HEK293T (cell line): ENCODE data around the gene KRAS.

Experiments used
- CTCF ChIA-PET: fragments of 350-600 bp; formaldehyde crosslinking; extraction: SDS; loops from one replicate; lab custom pipeline; 2021; ENCODE audit warnings: antibody characterized with exemption, inconsistent platforms; lab: Yijun Ruan, JAX
- POLR2A ChIA-PET: fragments of 350-600 bp; formaldehyde crosslinking; extraction: SDS; loops from one replicate; lab custom pipeline; 2020; ENCODE audit warnings: antibody characterized with exemption, inconsistent platforms; lab: Yijun Ruan, JAX
- DNase-seq: peaks from one replicate; pipeline ENCODE4 v3.0.0; 2012; ENCODE audit warnings: mixed read lengths; ENCODE audit errors: extremely low spot score
- ARNT ChIP-seq: fragments of 450-650 bp; IDR thresholded peaks from 2 replicates; pipeline ENCODE4 v1.6.1; 2017; ENCODE audit warnings: mild to moderate bottlenecking
- BHLHE40 ChIP-seq: fragments of 450-650 bp; IDR thresholded peaks from 2 replicates; pipeline ENCODE4 v1.6.1; 2016; ENCODE audit warnings: mild to moderate bottlenecking, moderate library complexity, borderline replicate concordance
- CTBP1 ChIP-seq: fragments of 450-650 bp; IDR thresholded peaks from 2 replicates; pipeline ENCODE4 v1.6.1; 2016; ENCODE audit warnings: borderline replicate concordance
- ELF4 ChIP-seq: fragments of 450-650 bp; IDR thresholded peaks from 2 replicates; pipeline ENCODE4 v1.6.1; 2017; ENCODE audit warnings: antibody characterized with exemption
- FOXA1 ChIP-seq: fragments of 450-650 bp; IDR thresholded peaks from 2 replicates; pipeline ENCODE4 v1.6.1; 2016; ENCODE audit warnings: mild to moderate bottlenecking
- FOXK2 ChIP-seq: fragments of 450-650 bp; IDR thresholded peaks from 2 replicates; pipeline ENCODE4 v1.6.1; 2016; ENCODE audit warnings: mild to moderate bottlenecking
- FOXM1 ChIP-seq: fragments of 450-650 bp; IDR thresholded peaks from 2 replicates; pipeline ENCODE4 v1.6.1; 2017; ENCODE audit warnings: mild to moderate bottlenecking, borderline replicate concordance
- HDGF ChIP-seq: fragments of 450-650 bp; IDR thresholded peaks from 2 replicates; pipeline ENCODE4 v1.6.1; 2017; ENCODE audit warnings: antibody characterized with exemption, borderline replicate concordance
- L3MBTL2 ChIP-seq: fragments of 450-650 bp; conservative IDR thresholded peaks from 2 replicates; pipeline ENCODE4 v1.6.1; 2016; ENCODE audit warnings: mild to moderate bottlenecking
- LEF1 ChIP-seq: fragments of 450-650 bp; IDR thresholded peaks from 2 replicates; pipeline ENCODE4 v1.6.1; 2017; ENCODE audit warnings: mild to moderate bottlenecking, borderline replicate concordance
- NFRKB ChIP-seq: fragments of 450-650 bp; IDR thresholded peaks from 2 replicates; pipeline ENCODE4 v1.6.1; 2016; ENCODE audit warnings: mild to moderate bottlenecking, moderate library complexity
- SP1 ChIP-seq: fragments of 450-650 bp; IDR thresholded peaks from 2 replicates; pipeline ENCODE4 v1.6.1; 2017
- SUZ12 ChIP-seq: fragments of 450-650 bp; IDR thresholded peaks from 2 replicates; pipeline ENCODE4 v1.6.1; 2016; ENCODE audit warnings: mild to moderate bottlenecking
- TARDBP ChIP-seq: fragments of 450-650 bp; IDR thresholded peaks from 2 replicates; pipeline ENCODE4 v1.6.1; 2016
- ZNF384 ChIP-seq: fragments of 450-650 bp; IDR thresholded peaks from 2 replicates; pipeline ENCODE4 v1.6.1; 2016
- TF ChIP-seq, protein P1 (sequence below): fragments of 450-650 bp; IDR thresholded peaks from 2 replicates; pipeline ENCODE4 v1.6.1; 2016

Gene KRAS

DNA sequence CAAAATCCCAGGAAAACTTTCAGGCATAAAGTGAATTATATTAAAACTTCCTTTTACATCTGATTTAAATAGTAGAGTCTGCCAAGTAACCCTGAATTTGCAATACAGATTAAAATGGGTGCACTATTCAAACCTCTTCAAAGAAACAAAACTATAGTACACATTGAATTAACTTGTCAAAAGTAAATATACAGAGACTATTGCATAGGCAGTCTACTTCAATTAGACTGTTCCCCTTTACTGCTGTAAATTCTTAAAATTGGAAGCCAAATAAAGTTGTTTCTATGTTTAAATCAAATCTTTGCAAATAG lies 7.1 kb downstream of the KRAS start:
- no peak for TF ChIP-seq SUZ12
- TF ChIP-seq FOXA1 = no peak
- TF ChIP-seq, protein P1, sequence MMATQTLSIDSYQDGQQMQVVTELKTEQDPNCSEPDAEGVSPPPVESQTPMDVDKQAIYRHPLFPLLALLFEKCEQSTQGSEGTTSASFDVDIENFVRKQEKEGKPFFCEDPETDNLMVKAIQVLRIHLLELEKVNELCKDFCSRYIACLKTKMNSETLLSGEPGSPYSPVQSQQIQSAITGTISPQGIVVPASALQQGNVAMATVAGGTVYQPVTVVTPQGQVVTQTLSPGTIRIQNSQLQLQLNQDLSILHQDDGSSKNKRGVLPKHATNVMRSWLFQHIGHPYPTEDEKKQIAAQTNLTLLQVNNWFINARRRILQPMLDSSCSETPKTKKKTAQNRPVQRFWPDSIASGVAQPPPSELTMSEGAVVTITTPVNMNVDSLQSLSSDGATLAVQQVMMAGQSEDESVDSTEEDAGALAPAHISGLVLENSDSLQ = no peak
- TF ChIP-seq NFRKB = no peak
- TF ChIP-seq SP1 = no peak
- TF ChIP-seq ZNF384 = no peak
- no peak for TF ChIP-seq ELF4
- TF ChIP-seq CTBP1 = no peak
- no peak for TF ChIP-seq FOXM1
- no peak for TF ChIP-seq LEF1
- ChIA-PET CTCF (no interaction called here), POLR2A (no interaction called here)
- no peak for DNase-seq

DNA sequence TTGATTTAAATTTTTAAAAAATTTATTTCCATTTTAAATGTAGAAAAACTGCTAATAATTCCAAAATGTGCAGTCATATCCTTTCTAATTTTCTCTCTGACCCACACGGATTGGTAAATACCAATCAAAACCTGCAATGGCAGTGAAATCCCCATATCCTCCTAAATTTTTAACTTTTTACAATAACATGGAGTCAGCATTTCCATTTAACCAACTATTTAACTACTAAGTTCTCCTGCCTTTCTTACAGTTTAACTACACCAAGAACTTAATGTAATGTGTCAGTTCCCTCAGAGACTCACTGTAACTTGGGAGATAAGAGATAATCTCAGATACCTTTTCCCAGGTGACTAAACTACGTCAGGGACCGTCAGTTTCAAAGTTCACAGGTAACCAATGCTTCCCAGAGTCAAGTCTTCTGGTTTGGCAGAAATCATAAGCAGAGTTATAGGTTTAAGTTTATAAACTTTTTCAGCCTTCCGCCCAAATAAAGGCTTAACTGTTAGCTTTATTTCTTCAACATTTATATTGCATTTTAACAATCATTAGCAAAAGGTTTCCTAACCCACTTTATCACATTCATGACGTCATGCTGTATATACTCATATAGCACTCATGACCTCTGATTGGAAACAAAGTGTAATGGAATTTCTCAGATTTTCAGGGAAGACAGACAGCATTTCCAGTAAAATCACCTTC lies 7.6 kb downstream of the KRAS start:
- no peak for DNase-seq
- TF ChIP-seq BHLHE40 = no peak
- TF ChIP-seq, protein P1 = no peak
- TF ChIP-seq LEF1 = no peak
- no peak for TF ChIP-seq L3MBTL2
- TF ChIP-seq ELF4 = no peak
- TF ChIP-seq FOXK2 = no peak
- no peak for TF ChIP-seq HDGF
- no peak for TF ChIP-seq FOXA1
- no peak for TF ChIP-seq SUZ12
- TF ChIP-seq NFRKB = no peak
- no peak for TF ChIP-seq TARDBP
- no peak for TF ChIP-seq CTBP1
- no peak for TF ChIP-seq ZNF384
- TF ChIP-seq ARNT = no peak
- TF ChIP-seq FOXM1 = no peak
- no peak for TF ChIP-seq SP1
- ChIA-PET POLR2A (no interaction called here), CTCF (no interaction called here)

DNA sequence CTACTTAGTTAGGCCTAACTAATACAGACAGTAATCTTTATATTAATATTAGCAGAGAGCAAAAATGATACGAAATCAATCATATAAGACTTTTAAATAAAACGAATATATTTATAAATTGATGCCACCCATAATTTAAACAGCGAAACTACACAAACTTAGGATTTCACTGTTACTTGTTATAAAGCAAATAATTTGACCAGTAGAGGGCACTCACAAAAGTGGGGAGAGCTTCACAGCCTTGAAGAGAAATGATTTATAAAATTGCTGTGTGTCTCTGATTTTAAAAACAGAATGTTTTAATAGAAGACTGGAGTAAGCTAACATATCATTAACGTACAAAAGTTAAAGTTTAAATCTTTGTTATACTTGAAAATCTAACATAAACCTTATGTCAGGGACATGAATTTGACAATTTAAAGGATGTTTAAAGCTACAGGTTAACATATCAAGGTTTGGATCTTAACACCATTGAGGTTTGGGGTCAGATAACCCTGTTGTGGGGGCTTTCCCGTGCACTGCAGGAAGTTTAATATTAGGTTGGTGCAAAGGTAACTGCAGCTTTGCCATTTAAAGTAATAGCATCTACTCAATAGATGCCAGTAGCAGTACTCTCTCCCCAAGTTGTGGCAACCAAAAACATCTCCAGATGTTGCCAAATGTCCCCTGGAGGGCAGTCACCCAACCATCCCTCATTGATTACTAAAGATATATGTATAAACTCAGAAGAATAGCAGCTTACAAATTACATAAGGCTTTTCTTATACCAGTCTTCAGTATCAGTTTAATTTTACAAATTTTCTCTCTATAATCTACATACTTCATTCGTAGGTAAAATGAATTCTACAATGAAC lies 9.3 kb downstream of the KRAS start:
- DNase-seq = peak; percentile 10
- CTCF ChIA-PET = interaction anchor here (0.6 to 1.6 kb wide), 9 partner anchors 9 to 227 kb away, joined by 3 to 7 read pairs (median 4); partner anchors contain the start of gene KRAS
- TF ChIP-seq ELF4 = no peak
- no peak for TF ChIP-seq FOXA1
- TF ChIP-seq CTBP1 = no peak
- TF ChIP-seq NFRKB = no peak
- TF ChIP-seq LEF1 = no peak
- no peak for TF ChIP-seq TARDBP
- POLR2A ChIA-PET = no interaction called here

- ChIA-PET CTCF (interaction anchor here (1.0 kb wide), 1 partner anchor 151 kb away, joined by 5 read pairs; no protein-coding TSS in a partner anchor), POLR2A (no interaction called here)
- DNase-seq = no peak
- TF ChIP-seq NFRKB (no peak), FOXK2 (no peak), TARDBP (no peak), ZNF384 (no peak), FOXM1 (no peak), ARNT (no peak), ELF4 (no peak), BHLHE40 (no peak), SUZ12 (no peak), L3MBTL2 (no peak), SP1 (no peak), CTBP1 (no peak), LEF1 (no peak), HDGF (no peak), FOXA1 (no peak)
- TF ChIP-seq, protein P1 = no peak
These were observed 14.1 kb downstream of the KRAS start for GRCh38 chr12:25236626-25237025.

GRCh38 chr12:25236190-25236589 lies 14.5 kb downstream of the KRAS start:
- TF ChIP-seq FOXK2 (no peak), CTBP1 (no peak), TARDBP (no peak), BHLHE40 (no peak), LEF1 (no peak), FOXM1 (no peak), NFRKB (no peak), FOXA1 (no peak), HDGF (no peak), SUZ12 (no peak), ARNT (no peak), ELF4 (no peak), ZNF384 (no peak), L3MBTL2 (no peak), SP1 (no peak)
- TF ChIP-seq, protein P1 = no peak
- POLR2A ChIA-PET = no interaction called here
- no peak for DNase-seq
- CTCF ChIA-PET = interaction anchor here (1.0 kb wide), 1 partner anchor 152 kb away, joined by 5 read pairs; no protein-coding TSS in a partner anchor
